T-helper 2 cell (primary cell): ENCODE results near the gene SLN.

Source experiments
- DNase-seq, 5 experiments: peaks; one replicate each; pipeline versions ENCODE4 v3.0.0 to v3.0.0-alpha.2; 2012 to 2022

Gene SLN

GRCh38 chr11:107719073-107719472 is 7.2 kb upstream of the SLN start:
- no peak for DNase-seq

GRCh38 chr11:107716884-107717532 is 5.2 kb upstream of the SLN start:
- no peak for DNase-seq

GRCh38 chr11:107713009-107713408 is 1.2 kb upstream of the SLN start:
- DNase-seq = no peak

- DNase-seq = no peak
Measured at GRCh38 chr11:107710301-107710700, 1.6 kb downstream of the SLN start.

- DNase-seq = no peak
Measured at GRCh38 chr11:107708792-107709191, 3.1 kb downstream of the SLN start.

GRCh38 chr11:107707807-107708206 is 4.0 kb downstream of the SLN start:
- no peak for DNase-seq

GRCh38 chr11:107707215-107707671 is 4.6 kb downstream of the SLN start:
- DNase-seq = no peak

GRCh38 chr11:107706531-107706930 is 5.3 kb downstream of the SLN start:
- no peak for DNase-seq

- DNase-seq = no peak
Measured at GRCh38 chr11:107705027-107705426, 6.8 kb downstream of the SLN start.

- DNase-seq = no peak
Measured at GRCh38 chr11:107704451-107704850, 7.4 kb downstream of the SLN start.

- DNase-seq = no peak
Measured at GRCh38 chr11:107702723-107703122, 9.1 kb downstream of the SLN start.

GRCh38 chr11:107702109-107702660 is 9.7 kb downstream of the SLN start:
- DNase-seq = no peak

GRCh38 chr11:107699371-107700285 is 12.2 kb downstream of the SLN start:
- no peak for DNase-seq

- no peak for DNase-seq
Measured at GRCh38 chr11:107697291-107697690, 14.6 kb downstream of the SLN start.

- DNase-seq = no peak
Measured at GRCh38 chr11:107696140-107696539, 15.7 kb downstream of the SLN start.

- no peak for DNase-seq
Measured at GRCh38 chr11:107695446-107695845, 16.4 kb downstream of the SLN start.

GRCh38 chr11:107691000-107691750 is 20.7 kb downstream of the SLN start:
- no peak for DNase-seq

GRCh38 chr11:107689317-107690202 is 22.3 kb downstream of the SLN start:
- peak in 4 of 5 experiments; percentile 7 to 49 (median 17) for DNase-seq

GRCh38 chr11:107688322-107688918 is 23.4 kb downstream of the SLN start:
- no peak for DNase-seq

GRCh38 chr11:107683807-107684206 is 28.0 kb downstream of the SLN start:
- no peak for DNase-seq

GRCh38 chr11:107683061-107683460 is 28.8 kb downstream of the SLN start:
- DNase-seq = no peak
